Stimulated activated CD4-positive, alpha-beta T cell treated with anti-CD3 and anti-CD28 coated beads, Interleukin-12 subunit alpha, Interleukin-12 subunit beta, amount 100 ng/mL, for 24 hours (primary cell): ENCODE data around the gene SFT2D1.

Source experiments
- DNase-seq, 2 experiments: peaks; one replicate each; pipeline ENCODE4 v3.0.0-alpha.2; 2020; ENCODE audit warnings: low read depth in 2 of 2

SFT2D1 gene

GRCh38 chr6:166277892-166278578, 64.3 kb downstream of the SFT2D1 start:
- no peak for DNase-seq

DNA sequence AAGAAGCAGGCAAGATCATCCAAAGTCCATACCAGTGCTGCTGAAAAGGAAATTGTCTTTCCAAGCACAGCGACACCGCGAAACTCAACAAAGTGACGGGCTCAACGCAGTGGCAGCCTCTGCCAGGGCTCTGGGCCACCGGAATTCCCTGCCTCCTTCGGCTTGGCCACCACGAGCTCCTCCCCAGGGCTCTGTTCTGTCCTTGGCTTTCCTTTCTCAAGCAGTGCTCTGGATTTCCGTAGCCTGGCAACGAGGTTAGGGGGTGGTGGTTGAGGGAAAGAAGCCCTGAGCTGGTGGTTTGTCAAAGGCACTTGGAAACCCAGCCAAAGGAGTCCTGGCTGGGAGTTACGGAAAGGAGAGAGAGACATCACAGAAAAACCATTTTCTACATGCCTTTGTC, 65.3 kb downstream of the SFT2D1 start:
- no peak for DNase-seq

DNA sequence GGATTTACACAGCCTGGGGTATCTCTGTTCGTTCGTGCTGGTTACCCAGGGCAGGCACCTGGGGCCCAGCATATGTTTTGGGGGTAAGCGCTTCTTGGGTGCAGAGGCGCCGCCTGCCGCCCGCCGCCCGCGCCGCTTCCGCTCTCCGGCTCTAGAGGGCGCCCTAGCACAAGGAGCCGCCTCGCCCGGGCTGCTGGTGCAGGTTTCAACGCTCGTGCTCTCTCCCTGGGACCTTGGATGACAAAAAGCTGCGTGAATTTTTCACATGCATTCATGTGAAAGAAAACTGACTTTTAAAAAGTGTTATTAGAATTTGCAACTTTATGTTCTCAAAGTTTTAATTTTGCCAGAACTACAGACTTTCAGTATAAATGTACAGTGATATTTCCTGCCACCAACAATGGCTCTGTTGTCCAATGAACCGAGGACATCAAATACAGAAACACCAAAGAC, 66.6 kb downstream of the SFT2D1 start:
- peak; percentile 58 to 73 for DNase-seq

- DNase-seq, result no peak
Observed at GRCh38 chr6:166274739-166275370, 67.5 kb downstream of the SFT2D1 start.

- no peak for DNase-seq
Observed at GRCh38 chr6:166274163-166274562, 68.2 kb downstream of the SFT2D1 start.

DNA sequence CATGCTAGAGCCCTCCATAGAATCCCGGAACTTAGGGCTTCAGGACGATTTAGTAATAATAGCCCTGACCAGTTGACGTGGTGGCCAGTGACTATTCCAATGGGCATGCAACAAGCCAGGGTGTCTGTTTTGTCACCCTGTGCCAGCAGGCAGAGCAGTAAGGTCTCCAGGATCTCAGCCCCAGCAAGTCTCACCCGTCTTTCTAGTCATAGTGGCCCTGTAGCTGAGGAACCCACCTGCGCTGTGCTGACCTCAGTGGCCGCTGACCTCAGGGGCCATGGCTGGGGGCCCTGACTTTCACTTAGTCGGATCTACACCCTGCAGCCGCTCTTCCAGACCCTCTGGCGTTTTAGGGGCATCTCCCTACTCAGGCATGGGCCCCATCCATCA, 71.0 kb downstream of the SFT2D1 start:
- no peak for DNase-seq

- no peak for DNase-seq
Observed at GRCh38 chr6:166270706-166271375, 71.5 kb downstream of the SFT2D1 start.
